Measurements from ENCODE around the gene TANGO2. TPM values are rescaled to one million over a fixed set of nuclear protein-coding genes. Genes with fewer than 3 reads are reported as not detected.

Gene TANGO2
- total RNA-seq, 1 experiment from 2014 or later: 17.0 TPM

GRCh38 chr22:20004464-20004863, 16.4 kb upstream of the TANGO2 start:
- Histone ChIP-seq H4K20me1 (ENCODE audit: insufficient read depth) (no peaks in the 10 kb centered on the region), H3K9ac (ENCODE audit: low read length) (no peak overlapping the region), H3K4me2 (ENCODE audit: low read length) (no peak overlapping the region), H3K36me3 (ENCODE audit: control insufficient read depth in 1 of 2, insufficient read depth in 2 of 2, low read length in 2 of 2) (peaks cover 0 to 4% of the 10 kb centered on the region in 2 experiments; a peak in 1 of 4 replicates), H3K27me3 (ENCODE audit: insufficient read depth, low read length) (no peaks in the 10 kb centered on the region), H3K79me2 (ENCODE audit: insufficient read depth, low read length) (no peaks in the 10 kb centered on the region), H2AFZ (ENCODE audit: low read depth, low read length, poor library complexity, severe bottlenecking) (no peak overlapping the region), H3K9me3 (ENCODE audit: control insufficient read depth in 1 of 2, insufficient read depth in 1 of 2, low read depth in 1 of 2, low read length in 2 of 2) (peaks cover 12 to 14% of the 10 kb centered on the region in 2 experiments; a peak in 1 of 4 replicates), H3K27ac (ENCODE audit: low read depth, low read length) (no peak overlapping the region), H3K4me1 (ENCODE audit: control insufficient read depth in 1 of 2, insufficient read depth in 2 of 2, low read length in 2 of 2) (peaks cover 0 to under 1% of the 10 kb centered on the region in 2 experiments; a peak in 1 of 4 replicates), H3K9me2 (ENCODE audit: insufficient read depth) (no peaks in the 10 kb centered on the region), H3K4me3 (replicated peaks in 1 of 2; ENCODE audit: low read depth in 1 of 2, low read length in 2 of 2) (no peak overlapping the region)
- ChIA-PET RAD21 (ENCODE audit: low non-redundant PET in 1 of 2, low total read pairs in 2 of 2, uncharacterized antibody in 2 of 2, unreplicated experiment in 2 of 2) (no interaction called here), CTCF (no interaction called here), POLR2A (no interaction called here)
- TF ChIP-seq REST (IDR thresholded peaks at IDR 0.05; ENCODE audit: low read depth) (no peak), POLR2AphosphoS5 (IDR thresholded peaks at IDR 0.05; ENCODE audit: low read depth, low read length) (no peak), CEBPB (IDR thresholded peaks at IDR 0.05; ENCODE audit: low read depth) (no peak), CBX3 (IDR thresholded peaks at IDR 0.05; ENCODE audit: low read depth) (peak; percentile 46; the same call in 1 of the 2 replicates), ZFX (IDR thresholded peaks at IDR 0.05) (no peak)
- DNase-seq (ENCODE audit: low read depth, low spot score) (no peak), ATAC-seq (no peak)
- intact Hi-C loops (cut with micrococcal nuclease): no loop called here
- no TSS peak for BruUV-seq (replicated peaks)

Data from HCT116 (cell line).